HEK293 (cell line): ENCODE measurements around the gene PDK2.

Source experiments
- PRDM4 ChIP-seq: fragments of 450-650 bp; formaldehyde crosslinking; IDR thresholded peaks from 2 replicates; pipeline ENCODE4 v1.5.1; 2017; ENCODE audit warnings: missing biosample characterization, missing genetic modification characterization
- YY1 ChIP-seq: fragments of 450-650 bp; formaldehyde crosslinking; IDR thresholded peaks from 2 replicates; pipeline ENCODE4 v1.5.1; 2018; ENCODE audit warnings: missing biosample characterization, missing genetic modification characterization
- YY2 ChIP-seq: fragments of 450-650 bp; formaldehyde crosslinking; IDR thresholded peaks from 2 replicates; pipeline ENCODE4 v1.5.1; 2016; ENCODE audit warnings: missing biosample characterization, missing genetic modification characterization
- ZBTB20 ChIP-seq: fragments of 450-650 bp; formaldehyde crosslinking; IDR thresholded peaks from 2 replicates; pipeline ENCODE4 v1.5.1; 2016; ENCODE audit warnings: missing biosample characterization, missing genetic modification characterization
- ZNF398 ChIP-seq: fragments of 450-650 bp; formaldehyde crosslinking; IDR thresholded peaks from 2 replicates; pipeline ENCODE4 v1.5.1; 2017; ENCODE audit warnings: missing biosample characterization, missing genetic modification characterization

GRCh38 chr17:50123649-50124349 is 28.6 kb downstream of the PDK2 start:
- TF ChIP-seq ZNF398 (tag by site-specific recombination) (peak; percentile 55), ZBTB20 (tag by site-specific recombination) (no peak), YY1 (no peak), YY2 (tag by site-specific recombination) (no peak), PRDM4 (tag by site-specific recombination) (no peak)
